ENCODE data around the gene MED17. TPM values are rescaled to one million over a fixed set of nuclear protein-coding genes. Genes with fewer than 3 reads are reported as not detected.
A peak's percentile ranks its signal among the peaks of the same experiment; 100 is the strongest.

MED17 gene
- total RNA-seq, result 10 to 100 TPM; 30.1 to 31.3 TPM

GRCh38 chr11:93784145-93784934 is at the start of gene MED17:
MED17 (plus strand) TSS chr11:93784282; CDS start chr11:93784514, 232 bp downstream.
- ChIA-PET POLR2A (interaction anchor here (0.6 to 5.5 kb wide), 21 partner anchors 10 to 345 kb away, joined by 3 to 109 read pairs (median 4); partner anchors contain the start of genes C11orf54, PANX1 and TAF1D), CTCF (interaction anchor here (0.6 to 2.1 kb wide), 8 partner anchors 11 to 46 kb away, joined by 3 to 8 read pairs (median 4); partner anchors contain the start of genes C11orf54 and TAF1D)
- Mint-ChIP-seq H3K27me3 (no peaks in the 10 kb centered on the region), H3K9me3 (no peaks in the 10 kb centered on the region), H3K4me1 (ENCODE audit: low read depth) (peaks cover 32% of the 10 kb centered on the region), H3K4me3 (peak within 1 kb of the TSS; percentile 98), H3K27ac (peak within 1 kb of the TSS; percentile 96), H3K36me3 (ENCODE audit: low read depth) (peaks cover 32% of the 10 kb centered on the region)
- peak; percentile 96 for ATAC-seq
- peak; percentile 93 for DNase-seq
- intact Hi-C loops (cut with micrococcal nuclease), result loop anchor here (2.0 kb wide), 1 partner anchor 46 kb away; no protein-coding TSS in a partner anchor
- peak; percentile 50 for TF ChIP-seq CTCF (IDR thresholded peaks at IDR 0.05)

- Mint-ChIP-seq H3K9me3 (no peaks in the 10 kb centered on the region), H3K36me3 (ENCODE audit: low read depth) (peaks cover 91% of the 10 kb centered on the region), H3K4me1 (ENCODE audit: low read depth) (peaks cover 56% of the 10 kb centered on the region), H3K27ac (peak overlapping the region; percentile 68), H3K27me3 (no peaks in the 10 kb centered on the region), H3K4me3 (peak overlapping the region; percentile 98)
- TF ChIP-seq CTCF (IDR thresholded peaks at IDR 0.05), result no peak
- ChIA-PET POLR2A (interaction anchor here (1.0 to 6.7 kb wide), 6 partner anchors 11 to 58 kb away, joined by 3 to 51 read pairs (median 4); partner anchors contain the start of gene MED17), CTCF (no interaction called here)
- DNase-seq (no peak), ATAC-seq (no peak)
- intact Hi-C loops (cut with micrococcal nuclease), result no loop called here
These were observed 49.5 kb upstream of the MED17 start for GRCh38 chr11:93734427-93735222.

GRCh38 chr11:93735627-93736026 is 48.5 kb upstream of the MED17 start:
- ATAC-seq (no peak), DNase-seq (no peak)
- Mint-ChIP-seq H3K4me1 (ENCODE audit: low read depth) (peaks cover 56% of the 10 kb centered on the region), H3K9me3 (no peaks in the 10 kb centered on the region), H3K27ac (peak overlapping the region; percentile 80), H3K36me3 (ENCODE audit: low read depth) (peaks cover 89% of the 10 kb centered on the region), H3K27me3 (no peaks in the 10 kb centered on the region), H3K4me3 (peak overlapping the region; percentile 98)
- ChIA-PET CTCF (no interaction called here), POLR2A (interaction anchor here (1.0 to 1.6 kb wide), 5 partner anchors 12 to 74 kb away, joined by 3 to 7 read pairs (median 4); partner anchors contain the start of gene MED17)
- TF ChIP-seq CTCF (IDR thresholded peaks at IDR 0.05), result no peak
- intact Hi-C loops (cut with micrococcal nuclease), result no loop called here

GRCh38 chr11:93736129-93736528 is 48.0 kb upstream of the MED17 start:
- DNase-seq, result no peak
- no peak for TF ChIP-seq CTCF (IDR thresholded peaks at IDR 0.05)

More at GRCh38 chr11:93736129-93736528, 48.0 kb upstream of the MED17 start:
- ATAC-seq, result no peak
- Mint-ChIP-seq H3K27ac (peak overlapping the region; percentile 80), H3K4me3 (peak overlapping the region; percentile 98), H3K4me1 (ENCODE audit: low read depth) (peaks cover 56% of the 10 kb centered on the region), H3K27me3 (no peaks in the 10 kb centered on the region), H3K36me3 (ENCODE audit: low read depth) (peaks cover 92% of the 10 kb centered on the region), H3K9me3 (no peaks in the 10 kb centered on the region)
- intact Hi-C loops (cut with micrococcal nuclease), result no loop called here
- POLR2A ChIA-PET, result interaction anchor here (1.1 to 1.6 kb wide), 4 partner anchors 13 to 74 kb away, joined by 3 to 7 read pairs (median 4); partner anchors contain the start of gene MED17
- CTCF ChIA-PET, result no interaction called here

Measured in activated CD8-positive, alpha-beta T cell treated with anti-CD3 and anti-CD28 coated beads for 36 hours (primary cell).